ENCODE data around the gene TRAF1.
A peak's percentile ranks its signal among the peaks of the same experiment; 100 is the strongest.

TRAF1 gene

GRCh38 chr9:120904061-120904977 is 22.3 kb downstream of the TRAF1 start:
- DNase-seq = peak; percentile 69

GRCh38 chr9:120902569-120903535 is 23.7 kb downstream of the TRAF1 start:
- no peak for DNase-seq

- peak; percentile 72 for DNase-seq
Observed at GRCh38 chr9:120901755-120902568, 24.6 kb downstream of the TRAF1 start.

- DNase-seq = peak; percentile 66
Observed at GRCh38 chr9:120900824-120901223, 25.8 kb downstream of the TRAF1 start.

GRCh38 chr9:120899490-120900068 is 27.0 kb downstream of the TRAF1 start:
- peak; percentile 65 for DNase-seq

DNA sequence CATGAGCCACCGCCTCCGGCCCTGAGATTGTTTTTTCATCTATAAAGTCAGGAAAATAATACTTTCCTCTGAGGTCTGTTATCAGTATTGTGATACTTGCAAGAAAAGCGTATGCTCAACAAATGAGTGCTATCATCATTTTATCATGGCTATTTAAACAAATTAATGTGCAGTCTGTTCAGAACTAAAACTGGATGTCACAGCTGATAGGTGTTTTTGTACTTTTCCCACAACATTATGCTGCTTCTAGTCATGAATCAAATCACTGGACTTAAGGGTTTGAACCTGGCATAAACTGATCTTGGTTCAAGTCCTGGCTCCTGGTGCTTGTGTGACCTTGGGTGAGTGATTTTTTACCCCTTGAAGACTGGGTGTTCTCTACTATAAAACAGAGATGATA is 28.2 kb downstream of the TRAF1 start:
- no peak for DNase-seq

- DNase-seq = no peak
Observed at GRCh38 chr9:120895951-120896350, 30.6 kb downstream of the TRAF1 start.

- DNase-seq = no peak
Observed at GRCh38 chr9:120894321-120895148, 32.1 kb downstream of the TRAF1 start.

DNA sequence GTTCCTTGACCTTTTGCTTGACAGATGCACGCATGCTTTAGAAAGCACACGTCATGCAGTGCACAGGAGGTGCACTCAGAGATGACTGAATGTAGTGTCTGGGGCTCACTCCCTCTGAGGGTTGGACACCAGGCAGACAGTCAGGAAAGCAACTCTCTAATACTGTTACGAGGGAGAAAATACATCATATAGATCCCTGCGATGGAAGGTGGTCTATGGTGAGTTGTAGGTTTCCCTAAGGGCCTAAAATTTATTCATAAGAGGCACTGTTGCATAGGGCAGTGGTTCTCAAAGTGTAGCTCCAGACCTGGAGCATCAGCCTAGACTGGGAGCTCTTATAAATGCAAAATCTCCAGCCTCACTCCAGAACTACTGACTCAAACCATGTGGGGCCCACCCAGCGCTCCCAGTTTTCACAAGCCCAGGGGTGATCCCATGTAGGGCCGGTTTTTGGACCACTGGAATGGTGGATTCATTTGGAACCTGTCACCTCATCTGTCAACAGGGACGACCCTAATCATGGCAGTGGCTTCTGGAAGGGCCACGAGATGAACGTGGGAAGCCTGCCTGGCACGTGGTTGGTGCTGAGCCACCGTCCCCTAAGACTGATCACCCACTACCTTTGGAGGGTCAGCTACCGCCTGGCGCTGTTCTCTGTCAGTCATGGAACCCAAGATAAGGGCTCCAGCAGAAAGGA is 32.8 kb downstream of the TRAF1 start:
- no peak for DNase-seq

- DNase-seq = peak; percentile 76
Observed at GRCh38 chr9:120892748-120893610, 33.6 kb downstream of the TRAF1 start.

DNA sequence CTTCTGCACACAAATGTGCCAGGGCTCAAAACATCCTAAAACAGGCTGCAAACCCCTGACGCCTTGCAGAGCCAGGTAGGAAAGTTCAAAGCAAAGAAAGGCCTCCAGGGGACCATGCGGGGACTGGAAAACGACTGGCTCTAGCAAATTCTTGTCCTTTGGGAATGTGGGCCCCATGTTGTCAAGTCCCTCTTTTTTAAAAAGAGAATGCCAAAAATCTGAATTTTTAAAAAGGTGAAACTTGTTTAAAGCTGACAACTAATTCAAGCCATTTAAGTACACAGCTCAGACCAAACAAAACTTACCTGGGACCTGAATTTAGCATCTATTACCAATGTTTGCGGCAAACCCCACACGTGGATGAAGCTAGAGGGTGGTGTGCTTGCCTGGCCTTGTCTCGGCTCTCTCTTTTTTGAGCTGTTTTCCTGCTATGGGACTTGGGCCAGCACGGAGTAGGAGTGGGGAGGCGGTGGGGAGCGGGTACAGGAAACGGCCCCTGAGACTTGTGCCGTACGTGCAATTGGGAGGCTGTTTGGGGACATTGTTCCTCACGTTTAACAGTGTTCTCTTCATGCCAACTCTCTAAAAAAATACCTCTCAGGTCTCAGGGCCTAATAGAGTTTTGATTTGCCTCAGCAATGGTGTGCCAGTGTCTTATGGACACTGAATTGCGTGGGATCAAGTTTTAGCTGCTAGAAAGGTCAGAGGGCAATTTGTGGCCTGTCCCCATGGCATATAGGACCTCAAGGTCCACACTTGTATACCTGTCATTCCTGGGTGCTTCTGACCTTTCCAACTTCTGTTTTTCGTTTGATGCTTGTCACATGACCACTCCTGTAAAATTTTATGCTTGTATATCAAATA is 34.5 kb downstream of the TRAF1 start:
- DNase-seq = peak; percentile 73

- DNase-seq = peak; percentile 76
Observed at GRCh38 chr9:120891245-120891883, 35.2 kb downstream of the TRAF1 start.

GRCh38 chr9:120890320-120891244 is 36.0 kb downstream of the TRAF1 start:
- peak; percentile 79 for DNase-seq

DNA sequence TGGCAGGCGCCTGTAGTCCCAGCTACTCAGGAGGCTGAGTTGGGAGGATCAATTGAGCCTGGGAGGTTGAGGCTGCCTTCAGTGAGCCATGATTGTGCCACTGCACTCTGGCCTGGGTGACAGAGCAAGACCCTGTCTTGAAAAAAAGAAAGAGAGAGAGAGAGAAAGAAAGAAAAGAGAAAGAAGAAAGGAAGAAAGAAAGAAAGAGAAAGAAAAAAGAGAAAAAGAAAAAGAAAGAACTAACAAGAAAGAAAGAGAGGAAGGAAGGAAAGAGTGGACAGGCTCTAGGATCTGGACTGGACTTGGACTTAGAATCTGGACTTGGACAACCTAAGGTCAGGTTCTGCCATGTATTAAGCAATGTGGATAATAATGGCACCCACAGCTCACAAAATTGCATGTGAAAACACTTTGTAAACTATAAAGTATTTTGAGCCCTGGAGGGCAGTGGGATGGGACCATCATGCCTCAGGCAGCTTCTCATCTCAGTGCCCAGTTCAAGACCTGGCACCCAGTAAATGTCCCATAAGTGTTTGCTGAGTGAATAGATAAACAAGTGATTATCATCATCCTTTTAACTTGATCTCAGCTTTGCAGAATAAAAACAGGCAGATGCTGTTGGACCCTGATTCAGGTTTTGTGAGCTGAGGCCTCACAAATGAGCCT is 36.9 kb downstream of the TRAF1 start:
- DNase-seq = no peak

DNA sequence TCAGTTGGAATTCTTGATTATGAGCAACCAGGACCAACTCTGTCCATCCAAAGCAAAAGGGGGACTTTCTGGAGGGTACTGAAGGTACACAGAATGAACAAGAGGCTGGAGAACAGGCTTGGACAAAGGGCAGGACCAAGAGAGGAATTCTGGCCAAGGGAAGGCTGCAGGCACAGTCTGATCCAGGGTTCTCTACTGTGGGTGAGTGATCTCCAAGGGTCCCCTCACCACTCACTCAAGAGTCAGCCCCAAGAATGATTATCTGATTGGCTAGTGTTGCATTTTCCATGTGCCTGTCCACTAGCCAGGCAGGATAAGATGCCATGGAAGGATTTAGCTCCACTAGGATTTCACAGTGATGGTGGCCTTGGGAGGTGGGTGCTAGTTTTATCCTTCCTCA is 38.0 kb downstream of the TRAF1 start:
- no peak for DNase-seq

DNA sequence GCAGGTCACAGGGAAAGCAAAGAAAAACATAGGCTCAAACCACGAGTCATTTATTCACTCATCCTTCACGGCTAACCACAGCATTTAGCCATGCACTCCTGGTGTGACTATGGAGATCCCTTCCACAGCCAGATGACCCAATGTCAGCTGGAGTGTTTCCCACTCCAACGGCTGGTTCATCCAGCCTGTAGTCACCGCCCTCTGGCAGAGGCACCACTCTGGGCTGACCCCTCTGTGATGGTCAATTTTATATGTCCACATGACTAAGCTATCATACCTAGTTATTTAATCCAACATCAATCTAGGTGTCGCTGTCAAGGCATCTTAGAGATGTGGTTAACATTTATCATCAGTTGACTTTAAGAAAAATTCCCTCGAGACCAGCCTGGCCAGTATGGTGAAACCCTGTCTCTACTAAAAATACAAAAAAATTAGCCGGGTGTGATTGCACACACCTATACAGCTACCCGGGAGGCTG is 40.1 kb downstream of the TRAF1 start:
- no peak for DNase-seq
